Measurements from ENCODE around the gene LILRB3.
"Not testable (repeated sequence)": the region's sequence is repeated elsewhere in the genome, so short reads cannot be mapped to it uniquely, and the experiment has no call there.

LILRB3 gene

DNA sequence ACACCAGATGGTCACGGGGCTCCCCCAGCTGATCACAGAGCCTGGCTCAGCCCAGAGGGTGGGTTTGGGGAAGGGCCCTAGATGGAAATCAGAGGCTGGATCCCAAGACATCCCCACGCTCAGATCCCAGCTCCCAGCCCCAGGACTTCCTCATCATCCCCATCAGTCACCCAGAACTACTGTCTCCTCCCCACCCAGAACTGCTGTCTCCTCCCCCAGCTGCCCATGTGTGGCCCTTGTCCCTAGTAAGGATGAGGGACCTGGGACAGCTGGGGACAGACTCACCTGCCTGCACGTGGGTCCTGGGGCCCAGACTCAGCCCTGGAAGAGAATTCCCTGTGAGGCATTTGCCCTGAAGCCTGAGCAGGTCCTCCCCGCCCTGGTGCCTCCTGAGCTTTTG, 19.4 kb upstream of the LILRB3 start:
- not testable (repeated sequence) for H3K4me2 ChIP-seq (ENCODE audit: low read length, poor library complexity, severe bottlenecking); H2AK5ac ChIP-seq (ENCODE audit: low read length, severe bottlenecking); H3K4ac ChIP-seq (ENCODE audit: low read depth in 1 of 2, low read length in 2 of 2); H2BK5ac ChIP-seq (ENCODE audit: low read depth, low read length, poor library complexity, severe bottlenecking); H4K8ac ChIP-seq (ENCODE audit: low read length); H3K18ac ChIP-seq (ENCODE audit: low read depth in 1 of 2, low read length in 2 of 2); H3K27ac ChIP-seq (ENCODE audit: low read length, poor library complexity, severe bottlenecking); H3K9me3 ChIP-seq (ENCODE audit: control insufficient read depth, low read length); H3K14ac ChIP-seq (ENCODE audit: low read length in 2 of 2); H3K9ac ChIP-seq (ENCODE audit: low read length); H2BK15ac ChIP-seq (ENCODE audit: low read depth, poor library complexity, severe bottlenecking); H2BK12ac ChIP-seq (ENCODE audit: low read length in 2 of 2); H3K23ac ChIP-seq (ENCODE audit: low read length in 2 of 2); H3K4me3 ChIP-seq (ENCODE audit: insufficient read depth in 1 of 2, low read depth in 1 of 2, low read length in 2 of 2); DNase-seq; H4K91ac ChIP-seq (ENCODE audit: low read length); H2BK120ac ChIP-seq (ENCODE audit: low read depth, low read length); H3K36me3 ChIP-seq (ENCODE audit: control insufficient read depth in 1 of 2, insufficient read depth in 2 of 2, low read depth in 1 of 2, low read length in 2 of 2); H2AFZ ChIP-seq (ENCODE audit: low read depth, low read length); H3K79me1 ChIP-seq (replicated peaks; ENCODE audit: low read length, poor library complexity, severe bottlenecking); H3K4me1 ChIP-seq (ENCODE audit: control insufficient read depth, insufficient read depth, low read depth, low read length)
- 100% methylated on average over 1 of the region's 4 CpGs for WGBS
- peaks cover 6 to 16% of the 10 kb centered on the region in 2 experiments for H3K27me3 ChIP-seq (ENCODE audit: control insufficient read depth in 1 of 2, insufficient read depth in 1 of 2, low read length in 2 of 2)

DNA sequence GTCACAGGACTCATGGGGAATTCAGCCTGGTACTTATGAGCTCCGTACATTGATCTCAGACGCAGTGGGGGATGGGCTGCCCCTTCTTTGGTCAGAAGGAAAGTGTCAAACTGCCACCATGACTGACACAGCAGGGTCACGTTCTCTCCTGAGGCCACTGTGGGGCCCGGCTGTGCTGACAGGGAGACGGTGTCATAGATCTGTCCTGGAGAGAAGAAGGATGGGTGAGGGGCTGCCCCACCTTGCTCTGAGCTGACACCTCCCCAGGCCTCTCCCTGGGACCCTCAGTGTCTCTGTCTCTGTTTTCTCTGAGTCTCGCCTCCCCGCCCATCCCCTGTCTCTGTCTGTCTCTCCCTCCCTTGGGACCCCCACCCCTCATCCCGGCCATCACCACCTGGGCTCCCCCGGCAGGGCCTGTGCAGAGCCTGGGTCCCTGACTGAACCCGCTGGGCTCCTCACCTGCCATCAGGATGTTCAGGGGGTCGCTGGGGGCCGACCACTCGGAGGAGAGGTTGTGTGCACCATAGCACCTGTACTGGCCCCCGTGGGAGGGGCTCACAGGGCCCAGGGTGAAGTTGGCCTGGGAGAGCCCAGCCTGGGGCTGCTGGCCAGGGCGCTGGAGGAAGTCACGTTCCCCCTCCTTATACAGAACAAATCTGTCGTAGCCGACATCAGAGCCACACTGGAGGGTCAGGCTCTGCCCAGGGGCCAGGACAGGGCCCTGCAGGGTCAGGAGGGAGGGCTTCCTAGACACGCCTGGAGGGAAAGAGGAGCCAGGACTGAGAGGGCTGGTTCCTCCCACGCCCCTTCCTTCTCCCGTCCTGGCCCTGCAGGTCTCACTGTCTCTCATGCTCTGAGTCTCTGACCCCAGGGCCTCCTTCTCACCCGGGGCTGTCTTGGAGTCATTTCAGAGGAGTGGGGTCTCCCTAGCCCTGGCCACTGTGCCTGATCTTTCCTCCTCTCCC, 17.8 kb upstream of the LILRB3 start:
- not testable (repeated sequence) for H3K9me3 ChIP-seq (ENCODE audit: control insufficient read depth, low read length); H3K27ac ChIP-seq (ENCODE audit: low read length, poor library complexity, severe bottlenecking)

DNA sequence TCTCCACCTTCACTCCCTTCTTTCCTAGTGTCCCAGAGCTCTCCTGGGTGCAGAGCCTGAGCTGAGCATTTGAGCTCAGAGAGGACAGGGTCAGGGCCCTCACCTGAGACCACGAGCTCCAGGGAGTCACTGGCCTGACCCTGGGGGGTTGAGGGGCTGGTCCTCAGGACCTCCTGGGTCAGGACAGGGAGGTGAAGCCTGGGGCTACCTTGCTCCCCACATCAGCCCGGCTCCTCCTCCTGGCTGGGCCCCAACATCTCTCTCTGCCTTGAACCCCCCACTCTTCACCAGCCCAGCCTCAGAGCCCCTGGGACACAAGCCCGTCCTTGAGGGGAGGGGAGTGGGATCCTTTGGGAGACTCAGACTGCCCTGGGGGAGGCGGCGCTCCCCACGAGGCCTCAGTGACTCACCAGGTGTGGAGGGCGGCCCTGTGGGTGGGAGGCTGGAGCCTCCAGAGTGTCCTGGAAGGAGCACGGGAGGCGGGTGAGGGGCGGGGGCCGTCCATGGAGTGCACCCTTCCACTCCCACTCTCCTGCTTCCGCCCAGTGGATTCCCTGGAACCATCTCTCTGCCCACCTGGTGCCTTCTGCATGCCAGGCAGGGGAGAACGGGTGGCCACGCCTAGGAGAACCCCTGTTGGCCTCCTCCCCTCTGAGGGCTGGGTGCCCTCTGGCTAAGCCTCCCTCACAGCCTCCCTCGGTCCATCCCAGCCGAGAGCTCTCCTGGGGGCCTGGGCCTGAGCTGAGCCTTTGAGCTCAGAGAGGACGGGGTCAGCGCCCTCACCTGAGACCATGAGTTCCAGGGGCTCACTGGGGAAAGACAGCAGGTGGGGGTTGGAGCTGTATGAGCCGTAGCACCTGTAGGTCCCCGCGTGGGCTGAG, 16.9 kb upstream of the LILRB3 start:
- not testable (repeated sequence) for H3K27ac ChIP-seq (ENCODE audit: low read length, poor library complexity, severe bottlenecking); H3K79me1 ChIP-seq (replicated peaks; ENCODE audit: low read length, poor library complexity, severe bottlenecking); H2BK12ac ChIP-seq (ENCODE audit: low read length in 2 of 2); H3K23ac ChIP-seq (ENCODE audit: low read length in 2 of 2); H3K14ac ChIP-seq (ENCODE audit: low read length in 2 of 2); H3K9ac ChIP-seq (ENCODE audit: low read length); H4K8ac ChIP-seq (ENCODE audit: low read length); DNase-seq; H2BK120ac ChIP-seq (ENCODE audit: low read depth, low read length); H3K4me1 ChIP-seq (ENCODE audit: control insufficient read depth, insufficient read depth, low read depth, low read length); H3K4ac ChIP-seq (ENCODE audit: low read depth in 1 of 2, low read length in 2 of 2); H3K4me2 ChIP-seq (ENCODE audit: low read length, poor library complexity, severe bottlenecking); H2BK15ac ChIP-seq (ENCODE audit: low read depth, poor library complexity, severe bottlenecking); H2AK5ac ChIP-seq (ENCODE audit: low read length, severe bottlenecking); H3K36me3 ChIP-seq (ENCODE audit: control insufficient read depth in 1 of 2, insufficient read depth in 2 of 2, low read depth in 1 of 2, low read length in 2 of 2); H2AFZ ChIP-seq (ENCODE audit: low read depth, low read length); H3K9me3 ChIP-seq (ENCODE audit: control insufficient read depth, low read length); H3K4me3 ChIP-seq (ENCODE audit: insufficient read depth in 1 of 2, low read depth in 1 of 2, low read length in 2 of 2); H4K91ac ChIP-seq (ENCODE audit: low read length)
- peak overlapping the region; percentile 19 for H2BK5ac ChIP-seq (ENCODE audit: low read depth, low read length, poor library complexity, severe bottlenecking)
- WGBS: 73% methylated on average over 6 of the region's 21 CpGs
- peaks cover 6 to 29% of the 10 kb centered on the region in 2 experiments for H3K27me3 ChIP-seq (ENCODE audit: control insufficient read depth in 1 of 2, insufficient read depth in 1 of 2, low read length in 2 of 2)
- H3K18ac ChIP-seq (ENCODE audit: low read depth in 1 of 2, low read length in 2 of 2): peak overlapping the region in 1 of 2 experiments; percentile 2

More for the DNA sequence above, 17.8 kb upstream of the LILRB3 start:
- not testable (repeated sequence) for H3K14ac ChIP-seq (ENCODE audit: low read length in 2 of 2); H3K4ac ChIP-seq (ENCODE audit: low read depth in 1 of 2, low read length in 2 of 2); H4K91ac ChIP-seq (ENCODE audit: low read length); H3K4me1 ChIP-seq (ENCODE audit: control insufficient read depth, insufficient read depth, low read depth, low read length); H4K8ac ChIP-seq (ENCODE audit: low read length); H2BK12ac ChIP-seq (ENCODE audit: low read length in 2 of 2); H3K18ac ChIP-seq (ENCODE audit: low read depth in 1 of 2, low read length in 2 of 2); H2BK15ac ChIP-seq (ENCODE audit: low read depth, poor library complexity, severe bottlenecking); H3K9ac ChIP-seq (ENCODE audit: low read length); H3K4me3 ChIP-seq (ENCODE audit: insufficient read depth in 1 of 2, low read depth in 1 of 2, low read length in 2 of 2); H3K79me1 ChIP-seq (replicated peaks; ENCODE audit: low read length, poor library complexity, severe bottlenecking); DNase-seq; H2BK5ac ChIP-seq (ENCODE audit: low read depth, low read length, poor library complexity, severe bottlenecking); H3K4me2 ChIP-seq (ENCODE audit: low read length, poor library complexity, severe bottlenecking); H2AK5ac ChIP-seq (ENCODE audit: low read length, severe bottlenecking); H3K23ac ChIP-seq (ENCODE audit: low read length in 2 of 2); H2BK120ac ChIP-seq (ENCODE audit: low read depth, low read length); H3K36me3 ChIP-seq (ENCODE audit: control insufficient read depth in 1 of 2, insufficient read depth in 2 of 2, low read depth in 1 of 2, low read length in 2 of 2); H2AFZ ChIP-seq (ENCODE audit: low read depth, low read length)
- peaks cover 6 to 28% of the 10 kb centered on the region in 2 experiments for H3K27me3 ChIP-seq (ENCODE audit: control insufficient read depth in 1 of 2, insufficient read depth in 1 of 2, low read length in 2 of 2)
- 82% methylated on average over 8 of the region's 22 CpGs for WGBS

DNA sequence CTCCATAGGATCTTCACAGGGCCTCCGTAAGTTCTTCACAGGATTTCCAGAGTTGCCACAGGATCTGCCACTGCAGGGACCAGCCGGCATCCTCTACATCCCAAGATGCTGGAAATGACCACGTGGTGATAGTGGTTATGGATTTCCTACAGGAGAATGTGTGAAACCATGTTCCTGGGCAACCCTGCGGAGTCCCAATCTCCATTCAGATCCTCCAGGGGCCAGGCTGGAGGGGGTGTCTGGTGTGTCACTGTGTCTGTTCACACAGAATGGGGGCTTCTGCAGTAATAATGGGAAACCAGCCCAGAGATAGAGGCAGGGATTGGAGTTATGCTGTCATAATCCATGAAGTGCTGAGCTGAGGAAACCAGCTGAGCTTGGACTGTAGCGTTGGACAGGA, 11.1 kb upstream of the LILRB3 start:
- Histone ChIP-seq H4K8ac (ENCODE audit: low read length) (no peak overlapping the region), H3K4me1 (ENCODE audit: control insufficient read depth, insufficient read depth, low read depth, low read length) (no peaks in the 10 kb centered on the region), H2BK12ac (ENCODE audit: low read length in 2 of 2) (no peak overlapping the region), H2AFZ (ENCODE audit: low read depth, low read length) (no peak overlapping the region), H4K91ac (ENCODE audit: low read length) (no peak overlapping the region), H3K36me3 (ENCODE audit: control insufficient read depth in 1 of 2, insufficient read depth in 2 of 2, low read depth in 1 of 2, low read length in 2 of 2) (no peaks in the 10 kb centered on the region), H3K9ac (ENCODE audit: low read length) (no peak overlapping the region), H3K9me3 (ENCODE audit: control insufficient read depth, low read length) (peaks cover 8% of the 10 kb centered on the region), H3K4me2 (ENCODE audit: low read length, poor library complexity, severe bottlenecking) (no peak overlapping the region), H3K4ac (ENCODE audit: low read depth in 1 of 2, low read length in 2 of 2) (no peak overlapping the region), H2BK15ac (ENCODE audit: low read depth, poor library complexity, severe bottlenecking) (no peak overlapping the region), H3K27me3 (ENCODE audit: control insufficient read depth in 1 of 2, insufficient read depth in 1 of 2, low read length in 2 of 2) (peaks cover 11 to 49% of the 10 kb centered on the region in 2 experiments), H3K27ac (ENCODE audit: low read length, poor library complexity, severe bottlenecking) (no peak overlapping the region), H3K23ac (ENCODE audit: low read length in 2 of 2) (no peak overlapping the region), H3K18ac (ENCODE audit: low read depth in 1 of 2, low read length in 2 of 2) (no peak overlapping the region), H3K79me1 (replicated peaks; ENCODE audit: low read length, poor library complexity, severe bottlenecking) (no peaks in the 10 kb centered on the region), H2AK5ac (ENCODE audit: low read length, severe bottlenecking) (no peak overlapping the region), H3K14ac (ENCODE audit: low read length in 2 of 2) (no peak overlapping the region), H2BK5ac (ENCODE audit: low read depth, low read length, poor library complexity, severe bottlenecking) (no peak overlapping the region), H3K4me3 (ENCODE audit: insufficient read depth in 1 of 2, low read depth in 1 of 2, low read length in 2 of 2) (no peak overlapping the region), H2BK120ac (ENCODE audit: low read depth, low read length) (no peak overlapping the region)
- 73% methylated on average over 5 of the region's 5 CpGs for WGBS
- DNase-seq: no peak

Data from mesenchymal stem cell (in vitro differentiated cells and primary cell).